GM21526 (cell line): Measurements from ENCODE around the gene ALAD.
"Not testable (repeated sequence)": the region's sequence is repeated elsewhere in the genome, so short reads cannot be mapped to it uniquely, and the experiment has no call there.

Experiments used
- ATAC-seq: cut with Tn5 transposase; IDR thresholded peaks from one replicate; pipeline ENCODE4 v1.9.1; 2021; ENCODE audit warnings: moderate library complexity; ENCODE audit not compliant: unreplicated experiment, low FRiP score

Gene ALAD

DNA sequence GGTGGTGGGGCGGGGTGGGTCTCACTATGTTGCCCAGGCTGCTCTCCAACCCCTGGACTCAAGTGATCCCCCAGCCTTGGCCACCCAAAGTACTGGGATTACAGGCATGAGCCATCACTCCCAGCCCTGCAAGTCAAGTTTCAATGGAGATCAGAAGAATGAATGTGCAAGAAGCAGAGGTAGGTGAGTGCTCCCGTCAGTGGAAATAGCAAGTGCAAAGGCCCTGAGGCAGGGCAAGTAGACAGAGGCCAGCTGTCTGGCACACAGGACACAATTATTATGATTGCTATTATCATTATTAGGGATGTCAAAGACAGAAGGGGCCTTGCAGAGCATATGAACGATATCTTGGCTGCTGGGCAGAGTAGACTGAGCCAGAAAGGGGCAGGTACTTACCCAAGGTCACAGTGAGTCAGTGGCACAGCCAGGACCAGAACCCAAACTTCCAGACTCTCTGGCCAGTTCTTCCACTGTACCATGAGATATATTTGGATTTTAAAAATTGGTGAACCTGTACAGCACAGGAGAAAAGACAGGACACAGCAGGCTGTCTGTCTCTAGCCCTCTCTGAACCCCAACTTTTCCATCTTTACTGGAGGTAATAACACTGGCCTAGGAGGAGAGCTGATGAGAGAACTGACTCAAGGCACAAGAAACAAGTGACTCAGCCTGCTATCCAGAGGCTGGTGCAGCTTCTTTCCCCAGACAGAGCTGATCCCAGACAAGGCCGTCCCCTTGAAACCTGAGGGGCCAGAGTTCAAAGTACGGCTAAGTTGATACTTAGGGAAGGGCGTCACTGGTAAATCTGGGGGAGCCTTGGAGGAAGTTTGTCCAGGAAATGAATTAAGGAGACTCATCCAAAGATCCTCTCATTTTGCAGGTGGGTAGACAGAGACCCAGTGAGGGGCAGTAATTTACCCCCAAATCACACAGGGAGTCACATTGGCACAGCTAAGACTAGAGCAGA lies 25.7 kb downstream of the ALAD start:
- no peak for ATAC-seq

DNA sequence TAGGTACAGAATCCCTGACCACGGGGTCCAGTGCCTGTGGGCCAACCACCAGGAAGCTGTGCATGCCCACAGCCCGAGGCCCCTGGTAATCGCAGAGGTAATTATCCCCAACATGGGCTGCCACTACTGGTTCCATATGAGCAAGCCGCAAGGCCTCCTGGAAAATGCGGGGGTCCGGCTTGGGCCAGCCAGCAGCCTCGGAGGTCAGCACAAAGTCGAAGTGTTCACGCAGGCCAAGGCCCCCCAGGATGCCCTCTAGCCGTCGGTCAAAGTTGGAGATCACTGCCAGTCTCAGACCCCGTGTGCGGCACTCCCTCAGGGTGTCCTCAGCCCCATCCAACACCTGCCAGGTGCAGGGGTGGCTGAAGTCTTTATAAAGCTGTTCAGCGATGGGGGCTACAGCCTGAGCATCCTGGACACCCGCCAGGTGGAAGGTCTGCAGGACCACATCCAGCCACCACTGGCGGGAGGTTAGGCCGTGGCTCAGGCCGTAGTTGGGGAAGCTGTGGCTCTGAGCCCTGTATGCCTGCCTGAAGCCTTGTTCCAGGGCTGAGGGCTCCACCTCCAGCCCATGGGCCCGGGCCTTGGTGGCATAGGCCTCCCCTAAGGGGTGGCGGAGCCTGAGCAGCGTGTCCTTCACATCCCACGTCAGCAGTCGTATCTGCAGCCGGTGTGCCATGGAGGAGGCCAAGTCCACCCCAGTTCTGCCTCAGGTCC lies 27.2 kb downstream of the ALAD start:
- ATAC-seq: no peak

DNA sequence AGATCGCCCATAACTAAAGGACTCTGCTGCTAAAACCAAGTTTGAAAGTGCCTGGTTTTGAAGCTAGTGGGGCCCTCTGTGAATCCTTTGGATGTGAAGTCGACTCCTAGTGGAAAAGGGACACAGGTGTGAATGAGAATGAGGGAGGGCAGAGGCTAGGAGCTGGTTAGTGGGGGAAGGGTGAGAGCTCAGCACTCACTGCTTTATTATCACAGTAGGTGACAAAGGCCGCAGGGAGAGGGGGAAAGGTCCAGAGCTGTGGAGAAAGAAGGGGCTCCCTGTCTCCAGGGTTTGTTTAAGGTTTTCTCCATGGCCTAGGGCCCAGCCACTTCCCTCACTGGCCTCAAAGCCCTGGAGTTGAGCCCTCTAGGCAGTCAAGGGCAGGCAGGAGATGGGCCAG lies 27.8 kb downstream of the ALAD start:
- ATAC-seq: no peak

DNA sequence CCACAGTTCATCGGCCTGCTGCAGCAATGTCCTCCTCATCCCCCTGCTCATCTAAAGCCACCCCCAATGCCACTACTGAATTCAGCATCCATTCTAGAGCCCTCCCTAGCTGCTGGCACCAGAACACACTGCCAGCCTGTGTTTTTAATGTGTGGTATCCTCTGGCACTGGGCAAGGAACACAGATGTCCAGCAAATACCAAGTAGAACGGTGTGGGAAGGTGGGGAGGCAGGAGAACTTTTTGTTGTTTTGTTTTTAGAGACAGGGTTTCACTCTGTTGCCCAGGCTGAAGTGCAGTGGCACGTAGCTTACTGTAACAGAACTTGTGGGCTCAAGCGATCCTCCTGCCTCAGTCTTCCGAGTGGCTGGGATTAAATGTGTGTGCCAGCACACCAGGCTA lies 29.0 kb downstream of the ALAD start:
- ATAC-seq: no peak

DNA sequence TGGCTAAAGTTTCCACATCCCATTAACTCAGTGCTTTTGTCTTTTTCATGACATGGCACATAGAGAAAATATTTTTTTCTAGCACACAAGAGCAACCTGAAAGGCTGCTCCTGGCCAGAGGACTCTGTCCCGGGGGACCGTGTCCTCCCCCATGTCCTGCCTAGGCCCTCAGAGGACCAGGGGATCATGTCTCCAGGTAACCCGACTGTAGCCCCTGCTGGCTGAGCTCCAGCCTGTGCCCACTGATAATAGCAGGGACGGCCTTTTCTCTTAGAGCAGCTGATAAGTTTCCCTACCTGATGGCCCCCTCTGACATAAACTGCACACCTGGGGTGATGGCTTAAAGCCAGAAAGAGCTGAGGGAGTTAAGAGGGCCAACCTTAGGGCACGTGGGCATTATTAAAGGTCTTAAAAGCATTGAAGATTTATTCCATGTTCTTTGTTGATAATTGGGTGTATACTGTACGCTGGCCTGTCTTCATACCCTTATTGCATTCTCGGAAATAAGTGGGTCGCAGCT lies 30.2 kb downstream of the ALAD start:
- no peak for ATAC-seq

DNA sequence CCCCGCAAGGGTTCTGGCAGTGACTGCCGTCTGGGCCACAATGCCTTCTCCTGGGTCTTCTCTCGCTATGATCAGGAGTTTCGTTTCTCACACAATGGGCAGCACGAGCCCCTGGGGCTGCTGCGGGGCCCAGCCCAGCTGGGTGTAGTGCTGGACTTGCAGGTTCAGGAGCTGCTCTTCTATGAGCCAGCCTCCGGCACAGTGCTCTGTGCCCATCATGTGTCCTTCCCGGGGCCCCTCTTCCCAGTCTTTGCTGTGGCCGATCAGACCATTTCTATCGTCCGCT lies 31.3 kb downstream of the ALAD start:
- ATAC-seq: no peak

DNA sequence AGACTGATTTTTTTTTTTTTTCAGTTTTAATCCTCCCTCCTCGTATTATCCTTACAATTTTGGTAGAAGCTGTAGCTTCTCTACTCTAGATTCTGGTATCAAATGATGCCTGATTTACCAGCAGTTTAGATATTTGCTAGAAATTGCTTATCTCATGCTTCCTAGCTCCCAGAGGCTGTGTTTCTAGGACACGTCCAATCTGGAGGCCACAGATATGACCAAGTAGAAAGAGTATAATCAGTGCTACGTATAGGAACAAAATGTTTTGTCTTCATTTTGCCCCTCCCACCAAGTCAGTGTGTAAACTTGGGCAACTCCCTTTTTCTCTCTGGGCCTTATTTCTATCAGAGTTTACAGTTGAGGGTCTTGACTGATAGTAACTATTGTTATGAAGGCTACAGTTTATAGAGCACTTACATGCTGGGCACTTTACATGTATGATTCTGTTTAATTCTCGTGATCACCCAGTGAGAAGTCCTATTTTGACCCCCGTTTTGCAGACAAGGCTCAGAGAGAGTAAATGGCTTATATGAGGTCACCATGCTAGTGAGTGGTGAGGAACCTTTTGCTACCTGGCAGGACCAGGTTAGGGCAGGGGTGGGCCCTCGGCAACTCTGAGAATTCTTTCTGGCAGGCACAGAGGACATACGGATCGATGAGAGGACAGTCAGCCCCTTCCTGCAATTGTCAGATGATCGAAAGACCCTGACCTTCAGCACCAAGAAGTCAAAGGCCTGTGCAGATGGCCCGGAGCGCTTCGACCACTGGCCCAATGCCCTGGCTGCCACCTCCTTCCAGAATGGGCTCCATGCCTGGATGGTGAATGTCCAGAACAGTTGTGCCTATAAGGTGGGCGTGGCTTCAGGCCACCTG lies 31.9 kb downstream of the ALAD start:
- no peak for ATAC-seq

DNA sequence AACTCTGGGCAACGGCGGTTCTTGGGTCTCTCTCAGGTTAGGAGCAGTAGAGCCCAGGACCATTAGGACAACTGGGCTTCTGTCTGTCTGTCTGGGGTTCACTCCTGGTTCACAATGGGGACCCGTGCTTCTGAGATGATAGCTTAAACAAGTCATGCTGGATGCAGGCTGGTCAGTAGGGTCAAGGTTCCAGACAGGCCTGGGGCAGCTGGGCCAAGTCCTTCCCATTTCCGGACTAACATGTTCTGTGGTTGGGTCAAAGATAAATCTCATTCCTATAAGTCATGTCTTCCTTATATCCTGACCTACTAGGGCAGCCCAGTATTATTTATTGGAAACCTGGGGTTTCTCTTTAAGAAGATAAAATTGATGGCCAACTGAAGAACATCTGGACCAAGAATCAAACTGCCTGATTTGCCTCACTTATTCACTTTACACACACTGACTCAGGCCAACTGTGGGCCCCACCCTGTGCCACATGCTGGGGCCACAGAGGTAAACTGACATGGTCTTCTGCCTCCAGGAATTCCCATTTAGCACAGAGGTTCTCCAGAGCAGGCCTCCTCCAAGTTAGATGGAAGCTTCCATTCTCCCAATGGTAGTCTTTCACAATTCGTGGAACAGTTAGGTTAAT lies 32.6 kb downstream of the ALAD start:
- ATAC-seq: no peak

DNA sequence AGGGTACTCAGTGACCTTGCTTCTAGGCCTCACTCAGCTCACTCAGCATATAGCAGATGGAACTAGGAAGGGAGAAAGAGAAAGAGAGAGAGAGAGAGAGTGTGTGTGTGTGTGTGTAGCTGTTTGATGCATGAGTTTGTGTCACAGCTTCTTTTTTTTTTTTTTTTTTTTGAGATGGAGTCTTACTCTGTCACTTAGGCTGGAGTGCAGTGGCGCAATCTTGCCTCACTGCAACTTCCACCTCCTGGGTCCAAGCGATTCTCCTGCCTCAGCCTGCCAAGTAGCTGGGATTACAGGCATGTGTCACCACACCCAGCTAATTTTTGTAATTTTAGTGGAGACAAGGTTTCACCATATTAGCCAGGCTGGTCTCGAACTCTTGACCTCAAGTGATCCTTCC lies 35.4 kb downstream of the ALAD start:
- ATAC-seq: not testable (repeated sequence)

DNA sequence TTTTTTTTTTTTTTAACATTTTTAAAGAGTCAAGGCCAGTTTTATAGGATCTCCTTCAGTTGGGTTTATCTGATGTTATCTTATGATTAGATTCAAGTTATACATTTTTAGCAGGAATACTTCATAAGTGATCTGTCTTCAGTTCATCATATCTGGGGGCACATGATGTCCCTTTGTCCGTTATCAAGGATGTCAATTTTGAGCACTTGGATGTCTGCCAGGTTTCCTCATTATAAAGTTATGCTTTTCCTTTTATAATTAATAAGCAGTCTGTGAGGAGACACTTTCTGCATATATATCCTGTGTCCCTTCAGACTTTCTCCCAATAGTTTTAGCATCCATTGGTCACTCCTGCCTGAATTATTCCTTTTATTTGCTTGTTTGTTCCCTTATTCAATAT lies 36.1 kb downstream of the ALAD start:
- no peak for ATAC-seq

DNA sequence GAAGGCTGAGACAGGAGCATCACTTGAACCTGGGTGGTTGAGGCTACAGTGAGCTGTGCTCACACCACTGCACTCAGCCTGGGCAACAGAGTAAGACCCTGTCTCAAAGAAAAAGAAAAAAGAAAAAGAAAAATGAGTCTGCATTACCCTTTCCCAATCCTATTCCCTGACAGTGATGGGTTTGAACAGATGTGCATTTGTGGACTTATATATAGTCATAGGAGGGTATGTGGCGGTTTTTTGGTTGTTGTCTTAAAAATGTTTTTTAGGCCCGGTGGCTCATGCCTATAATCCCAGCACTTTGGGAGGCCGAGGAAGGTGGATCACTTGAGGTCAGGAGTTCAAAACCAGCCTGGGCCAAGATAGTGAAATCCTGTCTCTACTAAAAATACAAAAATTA lies 37.7 kb downstream of the ALAD start:
- ATAC-seq: no peak

DNA sequence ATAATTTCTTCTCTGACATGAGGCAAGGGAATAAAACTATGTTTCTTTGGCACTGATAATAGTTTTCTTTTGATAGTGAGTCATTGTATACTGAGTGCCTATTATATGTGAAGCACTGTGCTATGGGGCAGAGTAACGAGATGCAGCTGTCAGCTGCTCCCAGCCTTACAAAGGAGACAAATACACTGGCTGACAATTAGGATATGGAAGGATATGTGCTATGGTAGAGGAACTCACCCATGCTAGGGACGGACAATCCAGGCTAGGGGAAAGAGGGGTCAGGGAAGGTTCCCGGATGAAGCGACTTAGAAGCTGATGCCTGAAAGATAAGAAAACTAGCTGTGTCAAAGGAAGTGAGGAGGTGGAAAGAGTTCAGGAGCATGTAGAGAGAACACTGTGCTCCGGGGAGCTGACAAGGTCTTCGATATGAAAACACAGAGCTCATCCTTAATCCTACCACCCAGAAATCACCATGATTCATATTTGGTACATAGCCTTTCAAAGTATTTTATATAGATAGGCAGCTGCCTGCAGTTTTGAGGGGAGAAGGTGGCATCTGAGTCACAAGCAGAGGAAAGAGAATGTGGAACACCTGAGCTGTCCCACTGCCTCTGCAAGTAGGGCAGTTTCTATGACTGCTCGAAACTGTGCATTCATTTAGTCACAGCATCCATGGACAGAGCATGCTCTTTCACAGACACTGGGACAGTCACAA lies 39.6 kb downstream of the ALAD start:
- ATAC-seq: no peak

DNA sequence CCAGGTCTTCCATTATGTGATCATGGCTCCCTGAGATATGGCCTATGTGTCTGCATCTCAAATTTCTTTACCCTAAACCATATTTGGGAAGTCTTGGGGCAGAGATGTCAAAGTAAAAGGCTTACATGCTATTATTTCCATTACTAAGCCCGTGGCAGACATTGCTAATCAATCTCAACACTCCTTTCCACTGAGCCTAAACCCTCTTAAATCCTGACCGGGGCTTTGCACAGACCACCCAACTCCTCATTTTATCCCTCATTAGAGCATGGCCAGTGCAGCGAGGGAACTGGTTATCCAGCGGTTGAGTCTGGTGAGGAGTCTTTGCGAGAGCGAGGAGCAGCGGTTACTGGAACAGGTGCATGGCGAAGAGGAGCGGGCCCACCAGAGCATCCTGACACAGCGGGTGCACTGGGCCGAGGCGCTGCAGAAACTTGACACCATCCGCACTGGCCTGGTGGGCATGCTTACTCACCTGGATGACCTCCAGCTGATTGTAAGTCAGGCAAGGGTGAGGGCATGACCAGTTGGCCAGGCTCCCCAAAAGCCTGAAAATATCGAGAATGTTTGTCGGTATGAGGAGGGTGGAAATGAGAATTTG lies 40.7 kb downstream of the ALAD start:
- ATAC-seq: no peak

DNA sequence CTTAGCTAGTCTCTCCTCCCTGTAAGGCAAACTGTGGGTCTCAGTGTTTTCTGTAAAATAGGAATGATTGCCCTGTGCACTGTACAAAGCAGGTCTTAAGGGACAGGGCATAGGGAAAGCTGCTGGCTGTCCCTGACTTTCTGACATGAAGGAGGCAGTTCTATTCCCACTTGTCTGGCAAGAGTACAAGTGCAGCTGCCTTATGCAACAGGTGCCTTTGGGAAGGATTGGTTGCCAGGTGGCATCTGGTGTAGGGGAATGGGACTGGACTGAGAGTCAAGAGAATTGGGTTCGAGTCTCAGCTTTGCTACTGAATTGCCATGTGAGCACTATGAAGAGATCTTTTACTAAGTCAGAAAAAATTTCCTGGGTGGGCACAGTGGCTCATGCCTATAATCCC lies 41.7 kb downstream of the ALAD start:
- no peak for ATAC-seq

DNA sequence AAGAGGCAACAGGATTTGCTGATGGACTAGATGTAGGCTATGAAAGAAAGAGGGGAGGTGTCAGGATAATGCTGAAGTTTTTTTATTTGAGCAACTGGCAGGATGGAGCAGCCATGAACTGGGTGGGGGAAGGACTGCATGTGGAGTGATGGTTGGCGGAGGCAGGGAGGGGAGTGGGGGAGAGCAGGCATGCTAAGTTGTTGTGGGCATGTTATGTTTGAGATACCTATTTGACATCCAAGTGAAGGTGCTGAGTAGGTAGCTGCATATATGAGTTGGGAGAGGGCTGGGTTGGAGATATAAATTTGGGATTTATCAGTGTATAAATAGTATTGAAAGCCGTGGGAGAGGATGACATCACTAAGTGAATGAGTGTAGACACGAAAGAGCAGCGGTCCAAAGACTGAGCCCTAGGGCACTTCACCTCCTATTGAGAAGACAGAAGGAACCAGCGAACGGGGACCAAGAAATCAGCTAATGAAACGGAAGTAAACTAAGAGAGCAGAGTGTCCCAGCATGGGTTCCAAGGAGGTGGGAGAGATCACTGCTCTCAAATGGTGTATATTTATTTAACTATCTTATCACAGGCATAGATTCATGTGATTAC lies 44.3 kb downstream of the ALAD start:
- ATAC-seq: no peak

DNA sequence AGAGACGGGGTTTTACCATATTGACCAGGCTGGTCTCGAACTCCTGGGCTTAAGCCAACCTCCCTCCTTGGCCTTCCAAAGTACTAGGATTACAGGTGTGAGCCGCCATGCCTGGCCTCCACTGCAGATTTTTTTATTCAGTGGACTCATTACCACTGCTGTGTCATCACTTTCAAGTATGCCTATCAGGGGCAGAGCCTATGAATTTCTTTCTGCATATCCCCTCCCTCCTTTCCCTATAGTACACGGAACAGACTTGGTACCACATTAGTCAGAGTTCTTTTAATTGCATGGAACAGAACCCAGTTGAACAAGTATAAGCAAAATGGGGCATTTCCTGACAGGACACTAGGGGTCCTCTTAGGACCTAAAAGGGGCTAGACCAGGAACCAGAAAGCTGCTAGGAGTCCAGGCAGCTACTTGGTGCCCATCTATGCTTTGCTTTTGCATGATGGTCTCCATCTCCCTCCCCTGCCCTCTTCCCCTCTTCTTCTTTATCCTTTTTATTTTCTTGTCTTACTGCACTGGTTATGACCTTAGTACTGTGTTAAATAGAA lies 46.0 kb downstream of the ALAD start:
- ATAC-seq: no peak

DNA sequence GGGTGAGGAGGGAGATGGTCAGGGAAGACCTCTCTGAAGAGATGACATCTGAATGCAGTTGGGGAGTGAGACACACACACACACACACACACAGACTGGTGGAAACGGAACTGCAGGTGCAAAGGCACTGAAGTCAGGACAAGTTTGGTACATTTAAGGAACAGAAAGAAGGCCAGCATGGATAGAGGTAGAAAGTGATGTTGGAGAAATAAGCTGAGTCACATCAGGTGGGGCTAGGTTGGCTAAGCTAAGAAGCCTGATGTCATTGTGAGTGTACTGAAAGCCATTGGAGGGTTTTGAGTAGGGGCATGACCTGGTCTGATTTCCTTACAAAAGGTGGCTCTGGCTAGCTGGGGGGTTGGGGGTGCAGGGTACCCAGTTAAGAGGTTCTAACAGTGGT lies 48.7 kb downstream of the ALAD start:
- no peak for ATAC-seq

DNA sequence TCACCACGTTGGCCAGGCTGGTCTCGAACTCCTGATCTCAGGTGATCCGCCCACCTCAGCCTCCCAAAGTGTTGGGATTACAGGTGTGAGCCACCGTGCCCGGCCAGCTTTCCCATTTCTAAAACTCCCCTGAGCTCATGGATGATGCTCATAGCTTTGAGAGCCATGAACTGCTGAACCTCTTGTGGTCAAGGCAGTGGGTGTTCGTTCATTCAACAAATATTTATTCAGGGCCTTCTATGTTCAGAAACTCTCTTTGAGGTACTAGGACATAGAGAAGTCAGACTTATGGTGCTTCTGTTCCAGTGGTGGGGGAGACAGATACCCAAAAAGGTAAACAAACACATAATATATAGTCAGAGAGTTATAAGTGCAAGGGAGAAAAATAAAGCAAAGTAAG lies 49.1 kb downstream of the ALAD start:
- no peak for ATAC-seq

DNA sequence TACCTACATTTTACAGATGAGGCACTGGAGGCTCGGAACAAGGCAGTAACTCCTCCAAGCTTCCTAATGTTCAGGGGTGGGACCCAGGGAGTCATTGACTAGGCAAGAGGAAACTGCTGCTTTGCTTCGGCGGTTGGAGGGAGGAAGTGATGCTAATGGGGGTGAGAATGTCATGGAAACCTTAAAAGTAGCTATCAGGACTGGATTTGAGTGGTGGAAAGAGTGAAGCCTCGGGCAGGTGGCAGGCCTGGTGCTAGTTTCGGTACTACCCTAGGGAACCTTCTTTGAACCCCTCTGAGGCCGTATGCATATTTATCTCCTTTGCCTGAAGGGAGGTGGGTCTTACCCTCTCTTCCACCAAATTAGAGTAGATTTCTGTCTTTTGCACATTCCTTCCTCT lies 50.1 kb downstream of the ALAD start:
- no peak for ATAC-seq
